ENCODE measurements around the gene MAP7.

DNA sequence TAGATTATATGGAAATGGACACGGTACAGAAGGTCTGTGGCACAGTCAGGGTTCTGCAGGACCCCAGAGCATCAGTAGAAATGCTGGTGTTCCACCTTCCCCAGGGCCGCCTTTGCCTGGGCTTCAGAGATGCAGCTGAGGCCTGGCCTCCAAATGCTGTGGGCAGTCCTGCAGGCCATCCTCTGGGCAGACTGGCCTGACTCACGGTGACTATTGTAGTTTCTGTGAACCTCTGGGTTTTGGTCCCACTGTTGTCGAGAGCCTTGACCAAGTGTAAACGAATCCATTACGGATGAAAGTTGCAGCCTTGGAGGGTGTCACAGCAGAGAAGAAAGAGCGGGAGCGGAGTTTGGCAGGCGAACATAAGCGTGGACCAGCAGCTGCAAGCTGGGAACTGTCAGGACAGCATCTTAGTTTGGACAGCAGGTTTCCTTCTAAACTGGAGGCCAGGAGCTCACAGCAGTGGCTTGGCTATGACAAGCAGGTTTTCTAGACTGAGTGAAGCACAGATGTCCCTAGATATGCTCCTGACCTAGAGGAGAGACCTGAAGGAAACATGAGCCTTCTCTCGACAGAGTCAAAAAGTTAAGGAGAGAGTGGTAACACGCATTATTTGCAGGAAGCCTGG, 214.4 kb downstream of the MAP7 start:
- TF ChIP-seq EZH2 (IDR thresholded peaks at IDR 0.05; ENCODE audit: insufficient read depth, poor library complexity, severe bottlenecking), result no peak
- TF ChIP-seq EZH2phosphoT487 (IDR thresholded peaks at IDR 0.05; ENCODE audit: insufficient read depth, low read depth), result no peak

Data from GM23248 (cell line).